Karpas-422 (cell line): ENCODE data around the gene DAPK2. TPM values are rescaled to one million over a fixed set of nuclear protein-coding genes. Genes with fewer than 3 reads are reported as not detected.

Experiments
- DNase-seq: peaks from one replicate; pipeline ENCODE4 v3.0.0-alpha.2; 2015
- H2AFZ ChIP-seq: fragments of 200-600 bp; sonication (generic); 2 replicates; pipeline ENCODE4 v1.6.1; 2014; ENCODE audit warnings: antibody characterized with exemption, low read length, mixed read lengths
- H3K27ac ChIP-seq: fragments of 200-600 bp; sonication (generic); 2 replicates; pipeline ENCODE4 v1.5.1; 2014; ENCODE audit warnings: mild to moderate bottlenecking, low read length, moderate library complexity
- H3K27me3 ChIP-seq: fragments of 200-600 bp; sonication (generic); 2 replicates; pipeline ENCODE4 v1.6.1; 2014; ENCODE audit warnings: low read length, mixed read lengths
- H3K36me3 ChIP-seq: fragments of 200-600 bp; sonication (generic); 2 replicates; pipeline ENCODE4 v1.6.1; 2014; ENCODE audit warnings: low read length, mixed read lengths; ENCODE audit not compliant: insufficient read depth
- H3K4me1 ChIP-seq: fragments of 200-600 bp; sonication (generic); 2 replicates; pipeline ENCODE4 v1.6.1; 2014; ENCODE audit warnings: mild to moderate bottlenecking, low read length, mixed read lengths
- H3K4me2 ChIP-seq: fragments of 200-600 bp; sonication (generic); 2 replicates; pipeline ENCODE4 v1.6.1; 2014; ENCODE audit warnings: low read length, low read depth, mild to moderate bottlenecking; ENCODE audit not compliant: poor library complexity, severe bottlenecking
- H3K4me3 ChIP-seq: fragments of 200-600 bp; sonication (generic); 2 replicates; pipeline ENCODE4 v1.5.1; 2014; ENCODE audit warnings: mild to moderate bottlenecking, antibody characterized with exemption, low read length, mixed read lengths
- H3K79me2 ChIP-seq: fragments of 200-600 bp; sonication (generic); 2 replicates; pipeline ENCODE4 v1.6.1; 2014; ENCODE audit warnings: mild to moderate bottlenecking, low read length, mixed read lengths
- H3K9ac ChIP-seq: fragments of 200-600 bp; sonication (generic); 2 replicates; pipeline ENCODE4 v1.6.0; 2014; ENCODE audit warnings: low read length
- H3K9me2 ChIP-seq: fragments of 200-600 bp; sonication (generic), shearing (Covaris generic); replicated peaks from 2 replicates; pipeline ENCODE4 v1.6.0; 2014; ENCODE audit warnings: mild to moderate bottlenecking, low read length, moderate library complexity; ENCODE audit not compliant: insufficient read depth
- H3K9me3 ChIP-seq: fragments of 300-700, 200-600 bp; sonication (generic); 2 replicates; pipeline ENCODE4 v1.6.1; 2014; ENCODE audit warnings: low read length, mixed read lengths
- H4K20me1 ChIP-seq: fragments of 200-600 bp; sonication (generic); 2 replicates; pipeline ENCODE4 v1.6.1; 2014; ENCODE audit warnings: mild to moderate bottlenecking, antibody characterized with exemption, low read length, low read depth; ENCODE audit not compliant: insufficient read depth
- total RNA-seq: library from RNA; depleted of rRNA; stranded (reverse); fragments of >200 nt; shearing (Covaris generic); gene quantifications from 2 replicates; pipeline ENCODE4 v1.2.3, GENCODE V29; 2014; ENCODE audit warnings: low replicate concordance

DAPK2 gene
- total RNA-seq, 1 experiment from 2014 or later = 40.4 TPM

DNA sequence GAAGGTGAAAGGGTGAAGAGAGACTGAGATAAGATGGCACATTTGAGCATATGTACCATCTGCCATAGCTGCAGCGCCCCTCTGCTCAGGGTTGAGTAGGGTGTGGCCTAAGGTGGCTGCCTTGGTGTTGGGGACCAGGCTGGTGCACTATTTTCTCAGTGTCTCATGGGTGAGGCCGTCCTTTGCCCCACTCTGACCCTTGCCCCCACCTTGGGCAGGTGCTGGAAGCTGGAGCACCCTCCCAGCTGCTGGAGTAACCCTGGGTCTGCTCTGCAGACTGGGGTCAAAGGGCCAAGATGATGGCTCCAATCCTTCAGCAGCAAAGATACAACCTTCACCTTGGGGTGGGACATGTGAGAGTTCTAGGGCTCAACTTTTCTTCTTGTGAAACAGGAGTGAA lies 69.2 kb downstream of the DAPK2 start:
- no peaks in the 10 kb centered on the region for H3K27me3 ChIP-seq
- no peak overlapping the region for H3K4me3 ChIP-seq
- H3K4me1 ChIP-seq = peaks cover 72% of the 10 kb centered on the region
- peak overlapping the region; percentile 96 for H3K27ac ChIP-seq
- H3K9me3 ChIP-seq = no peaks in the 10 kb centered on the region
- H2AFZ ChIP-seq = no peak overlapping the region
- DNase-seq = no peak
- H3K4me2 ChIP-seq = no peak overlapping the region
- no peaks in the 10 kb centered on the region for H3K36me3 ChIP-seq
- H3K9ac ChIP-seq = no peak overlapping the region
- peaks cover 2% of the 10 kb centered on the region; the same call in 1 of the 2 replicates for H3K79me2 ChIP-seq
- no peaks in the 10 kb centered on the region for H4K20me1 ChIP-seq
- H3K9me2 ChIP-seq = no peaks in the 10 kb centered on the region

DNA sequence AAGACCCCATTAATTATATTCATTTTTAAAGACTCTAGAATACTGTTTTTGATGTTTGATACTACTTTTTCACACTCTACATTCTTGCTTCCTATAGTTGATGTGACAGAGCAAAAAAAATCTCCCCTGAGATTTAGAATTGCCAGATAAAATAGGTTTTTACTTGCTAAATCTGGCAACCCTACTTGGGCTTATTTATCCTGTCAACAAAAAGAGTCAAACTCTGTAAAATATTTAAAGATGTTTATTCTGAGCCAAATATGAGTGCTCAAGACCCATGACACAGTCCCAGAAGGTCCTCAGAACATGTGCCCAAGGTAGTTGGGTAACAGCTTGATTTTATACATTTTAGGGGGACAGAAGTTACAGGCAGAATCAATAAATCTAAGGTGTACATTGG lies 72.3 kb downstream of the DAPK2 start:
- no peaks in the 10 kb centered on the region for H3K9me2 ChIP-seq
- no peak for DNase-seq
- H3K27me3 ChIP-seq = no peaks in the 10 kb centered on the region
- no peaks in the 10 kb centered on the region for H3K9me3 ChIP-seq
- peaks cover 61% of the 10 kb centered on the region for H3K4me1 ChIP-seq
- no peak overlapping the region for H2AFZ ChIP-seq
- no peak overlapping the region for H3K4me2 ChIP-seq
- H4K20me1 ChIP-seq = no peaks in the 10 kb centered on the region
- H3K4me3 ChIP-seq = no peak overlapping the region
- no peak overlapping the region for H3K9ac ChIP-seq
- H3K79me2 ChIP-seq = peaks cover 2% of the 10 kb centered on the region; the same call in 1 of the 2 replicates
- H3K27ac ChIP-seq = peak overlapping the region; percentile 59
- no peaks in the 10 kb centered on the region for H3K36me3 ChIP-seq

DNA sequence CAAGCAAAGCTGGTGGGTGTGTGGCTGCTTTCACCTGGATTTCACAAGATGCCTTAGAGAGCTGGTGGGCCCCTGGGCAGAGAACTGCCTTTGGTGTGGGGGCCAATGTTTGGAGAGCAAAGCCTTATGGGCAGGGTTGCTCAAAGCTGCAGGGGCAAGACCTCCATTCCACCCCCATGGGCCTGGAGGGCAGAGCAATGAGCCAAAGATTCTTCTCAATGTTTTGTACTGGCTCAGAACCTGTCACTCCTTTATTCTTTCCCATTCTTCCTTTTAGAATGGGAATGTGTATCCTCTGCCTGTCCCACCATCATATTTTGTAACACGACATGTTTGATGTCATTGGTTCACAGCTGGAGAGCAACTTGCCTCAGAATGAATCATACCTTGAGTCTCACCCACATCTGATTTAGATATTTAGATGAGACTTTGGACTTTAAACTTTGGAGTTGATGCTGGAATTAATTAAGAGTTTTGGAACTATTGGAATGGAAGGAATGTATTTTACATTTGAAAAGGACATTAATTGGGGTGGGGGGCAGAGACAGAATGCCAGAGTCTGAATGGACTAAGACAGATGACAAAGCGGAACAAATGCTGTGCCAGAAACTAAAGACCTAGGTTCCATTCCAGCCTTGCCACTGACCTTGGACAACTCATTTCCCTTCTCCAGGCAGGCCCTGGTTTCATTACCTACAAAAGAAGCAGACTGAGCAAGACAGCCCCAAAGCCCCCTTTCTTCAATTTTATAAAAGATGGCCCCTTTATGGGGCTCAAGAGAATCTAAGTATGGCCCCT lies 72.9 kb downstream of the DAPK2 start:
- Histone ChIP-seq H3K9me2 (no peaks in the 10 kb centered on the region), H3K36me3 (peaks cover 4% of the 10 kb centered on the region; the same call in 1 of the 2 replicates), H3K27ac (peak overlapping the region; percentile 59), H4K20me1 (no peaks in the 10 kb centered on the region), H3K27me3 (no peaks in the 10 kb centered on the region), H3K4me3 (no peak overlapping the region), H2AFZ (no peak overlapping the region), H3K4me1 (peaks cover 55% of the 10 kb centered on the region), H3K79me2 (peaks cover 2% of the 10 kb centered on the region; the same call in 1 of the 2 replicates), H3K9me3 (no peaks in the 10 kb centered on the region), H3K9ac (no peak overlapping the region), H3K4me2 (no peak overlapping the region)
- DNase-seq = no peak

DNA sequence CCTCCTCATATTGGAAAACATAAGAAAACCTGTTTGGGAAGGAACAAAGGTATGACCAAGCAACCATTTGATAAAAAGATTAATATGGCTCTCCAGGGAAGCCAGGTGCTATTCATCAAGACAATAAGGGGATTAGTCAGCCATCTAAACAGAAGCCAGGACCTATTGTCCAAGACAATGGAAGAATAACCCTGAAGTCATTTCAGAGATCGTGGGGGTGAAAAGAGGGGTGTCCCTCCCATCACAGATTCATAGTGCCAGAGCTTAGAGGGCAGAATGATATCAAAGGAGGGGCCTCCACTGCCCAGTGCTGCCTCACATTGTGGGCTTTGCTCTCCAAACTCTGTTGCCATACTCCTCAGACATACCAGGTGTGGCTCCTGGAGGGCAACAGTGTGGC lies 73.5 kb downstream of the DAPK2 start:
- DNase-seq = no peak
- Histone ChIP-seq H3K4me1 (peaks cover 49% of the 10 kb centered on the region), H3K27ac (peak overlapping the region; percentile 59), H3K27me3 (no peaks in the 10 kb centered on the region), H2AFZ (no peak overlapping the region), H4K20me1 (no peaks in the 10 kb centered on the region), H3K9me2 (no peaks in the 10 kb centered on the region), H3K4me3 (no peak overlapping the region), H3K4me2 (no peak overlapping the region), H3K9ac (no peak overlapping the region), H3K79me2 (peaks cover 2% of the 10 kb centered on the region; the same call in 1 of the 2 replicates), H3K9me3 (no peaks in the 10 kb centered on the region), H3K36me3 (peaks cover 11% of the 10 kb centered on the region; the same call in 1 of the 2 replicates)

DNA sequence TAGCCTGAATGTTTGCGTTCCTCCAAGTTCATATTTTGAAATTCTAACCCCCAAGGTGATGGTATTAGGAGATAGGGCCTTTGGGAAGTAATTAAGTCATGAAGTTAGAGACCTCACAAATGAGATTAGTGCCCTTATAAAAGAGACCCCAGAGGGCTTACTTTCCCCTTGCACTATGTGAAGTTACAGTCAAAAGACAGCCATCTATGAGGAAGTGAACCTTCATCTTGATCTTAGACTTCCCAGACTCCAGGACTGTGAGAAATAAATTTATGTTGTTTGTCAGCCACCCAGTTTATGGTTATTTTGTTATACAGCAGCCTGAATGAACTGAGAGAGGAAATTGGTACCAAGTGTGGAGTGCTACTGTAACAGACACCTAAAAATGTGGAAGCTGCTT lies 74.4 kb downstream of the DAPK2 start:
- Histone ChIP-seq H3K4me1 (peaks cover 46% of the 10 kb centered on the region), H3K4me2 (no peak overlapping the region), H3K27ac (peak overlapping the region; percentile 59), H3K27me3 (no peaks in the 10 kb centered on the region), H3K9me3 (no peaks in the 10 kb centered on the region), H3K36me3 (peaks cover 14% of the 10 kb centered on the region; the same call in 1 of the 2 replicates), H4K20me1 (no peaks in the 10 kb centered on the region), H3K9me2 (no peaks in the 10 kb centered on the region), H2AFZ (no peak overlapping the region), H3K9ac (peak overlapping the region; percentile 29; the same call in 1 of the 2 replicates), H3K79me2 (peaks cover 2% of the 10 kb centered on the region; the same call in 1 of the 2 replicates), H3K4me3 (no peak overlapping the region)
- DNase-seq = no peak

DNA sequence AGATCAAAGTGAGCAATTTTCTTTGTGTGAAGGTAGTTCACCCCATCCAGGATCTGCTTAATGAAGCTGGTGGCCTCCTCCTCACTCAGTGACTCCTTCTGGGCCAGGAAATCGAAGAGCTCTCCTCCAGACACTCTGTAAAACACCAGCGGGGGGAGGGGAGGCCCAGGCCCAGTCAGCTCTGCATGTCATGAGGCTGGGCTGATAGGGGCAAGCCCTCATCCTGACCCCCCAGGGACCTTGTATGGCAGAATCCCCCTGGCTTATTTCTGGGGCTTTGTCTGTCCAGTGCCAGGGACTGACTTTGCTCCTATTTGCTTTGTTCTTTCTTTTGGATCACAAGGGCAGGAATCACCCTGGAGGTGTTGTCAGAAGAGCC lies 74.9 kb downstream of the DAPK2 start:
- H3K4me3 ChIP-seq = no peak overlapping the region; the same call in 1 of the 2 replicates
- H4K20me1 ChIP-seq = no peaks in the 10 kb centered on the region
- H2AFZ ChIP-seq = peak overlapping the region; percentile 54; the same call in 1 of the 2 replicates
- H3K4me1 ChIP-seq = peaks cover 46% of the 10 kb centered on the region
- peaks cover 16% of the 10 kb centered on the region; the same call in 1 of the 2 replicates for H3K36me3 ChIP-seq
- peak overlapping the region; percentile 59 for H3K27ac ChIP-seq
- H3K9me3 ChIP-seq = no peaks in the 10 kb centered on the region
- H3K27me3 ChIP-seq = no peaks in the 10 kb centered on the region
- peak overlapping the region; percentile 29 for H3K9ac ChIP-seq
- peaks cover 2% of the 10 kb centered on the region; the same call in 1 of the 2 replicates for H3K79me2 ChIP-seq
- H3K4me2 ChIP-seq = peak overlapping the region; percentile 30
- DNase-seq = no peak
- no peaks in the 10 kb centered on the region for H3K9me2 ChIP-seq

DNA sequence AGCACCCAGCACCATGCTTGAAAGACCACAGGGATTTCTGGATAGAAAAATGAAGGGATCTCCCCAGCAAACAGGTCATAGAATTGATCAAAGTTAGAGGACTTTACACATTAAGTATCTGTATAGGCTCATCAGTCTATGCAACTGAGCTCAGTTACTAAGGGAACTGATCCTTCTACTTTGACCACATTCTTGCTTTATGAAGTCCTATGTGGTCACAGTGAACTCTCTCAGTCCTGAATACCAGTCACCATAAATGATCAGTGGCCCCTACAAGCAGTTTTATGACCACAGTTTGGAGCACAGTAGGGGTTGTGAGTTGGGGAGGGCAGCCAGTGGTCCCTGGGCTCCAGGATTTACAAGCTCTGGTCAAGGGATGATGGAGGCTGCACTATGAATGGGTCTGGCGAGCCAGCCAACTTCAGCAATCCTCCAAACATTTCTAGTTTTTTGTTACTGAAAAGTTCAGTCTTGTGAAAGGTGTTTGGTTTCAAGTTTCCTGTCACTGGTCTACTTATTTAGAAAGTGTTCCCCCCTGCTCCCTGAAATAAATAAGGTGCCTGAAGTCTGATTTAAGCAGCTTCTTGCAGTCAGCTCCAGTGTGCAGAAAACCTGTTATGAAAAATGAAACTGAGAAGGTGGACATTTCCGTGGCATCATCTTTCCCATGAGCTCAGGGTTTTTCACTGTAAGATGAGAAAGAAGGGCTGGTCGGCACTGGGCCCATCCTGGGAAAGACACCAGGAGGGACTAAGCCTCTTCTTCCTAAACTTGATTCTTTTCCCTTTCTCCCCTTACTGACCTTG lies 75.5 kb downstream of the DAPK2 start:
- H3K4me2 ChIP-seq = peak overlapping the region; percentile 30

More for the DNA sequence above, 75.5 kb downstream of the DAPK2 start:
- no peaks in the 10 kb centered on the region for H4K20me1 ChIP-seq
- H3K27ac ChIP-seq = peak overlapping the region; percentile 59
- H3K36me3 ChIP-seq = peaks cover 22% of the 10 kb centered on the region
- no peaks in the 10 kb centered on the region for H3K27me3 ChIP-seq
- H3K79me2 ChIP-seq = peaks cover 2% of the 10 kb centered on the region; the same call in 1 of the 2 replicates
- H3K4me3 ChIP-seq = no peak overlapping the region; the same call in 1 of the 2 replicates
- H3K9ac ChIP-seq = peak overlapping the region; percentile 29
- peak overlapping the region; percentile 54; the same call in 1 of the 2 replicates for H2AFZ ChIP-seq
- no peak for DNase-seq
- peaks cover 46% of the 10 kb centered on the region for H3K4me1 ChIP-seq
- H3K9me3 ChIP-seq = no peaks in the 10 kb centered on the region; the same call in 1 of the 2 replicates
- no peaks in the 10 kb centered on the region for H3K9me2 ChIP-seq
